Measurements from ENCODE around the gene N4BP3.
"Not testable (repeated sequence)": the region's sequence is repeated elsewhere in the genome, so short reads cannot be mapped to it uniquely, and the experiment has no call there.

N4BP3 gene

DNA sequence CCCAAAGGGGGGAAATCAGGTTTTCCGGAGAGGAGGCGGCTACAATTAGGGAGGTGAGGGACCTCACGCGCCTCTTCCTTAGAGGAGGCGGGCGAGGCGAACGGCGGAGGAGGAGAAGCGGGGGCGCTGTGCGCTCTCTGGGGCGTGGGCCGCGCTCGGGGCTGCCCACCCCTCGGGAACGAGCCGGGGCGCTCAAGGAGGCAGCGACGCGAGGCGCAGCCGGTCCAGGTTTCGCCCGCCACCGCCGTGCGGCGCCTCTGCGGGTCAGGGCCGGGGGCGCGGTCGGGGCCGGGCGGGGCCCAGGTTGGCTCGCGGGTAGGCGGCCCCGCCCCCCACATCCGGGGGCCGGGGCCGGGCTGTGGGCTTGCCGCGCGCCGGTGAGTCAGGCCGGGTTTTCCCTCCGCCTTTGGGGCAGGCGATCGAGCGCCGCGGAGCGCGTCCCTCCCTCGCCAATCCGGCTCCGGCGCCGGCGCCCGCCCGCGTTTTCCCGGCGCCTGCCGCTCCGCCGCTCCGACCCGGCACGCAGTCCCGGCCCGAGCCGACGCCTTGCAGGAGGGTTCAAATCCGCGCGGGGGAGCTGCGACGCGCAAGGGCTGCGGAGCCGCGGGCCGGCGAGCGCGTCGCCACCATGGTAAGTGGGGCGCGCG, at the start of gene N4BP3:
Gene N4BP3, plus strand, starts transcription at position 392 of the 647 bp plus-strand sequence. CDS start 6,052 bp downstream, outside the sequence.
- DNase-seq (ENCODE audit: low read depth, low spot score) = no peak

DNA sequence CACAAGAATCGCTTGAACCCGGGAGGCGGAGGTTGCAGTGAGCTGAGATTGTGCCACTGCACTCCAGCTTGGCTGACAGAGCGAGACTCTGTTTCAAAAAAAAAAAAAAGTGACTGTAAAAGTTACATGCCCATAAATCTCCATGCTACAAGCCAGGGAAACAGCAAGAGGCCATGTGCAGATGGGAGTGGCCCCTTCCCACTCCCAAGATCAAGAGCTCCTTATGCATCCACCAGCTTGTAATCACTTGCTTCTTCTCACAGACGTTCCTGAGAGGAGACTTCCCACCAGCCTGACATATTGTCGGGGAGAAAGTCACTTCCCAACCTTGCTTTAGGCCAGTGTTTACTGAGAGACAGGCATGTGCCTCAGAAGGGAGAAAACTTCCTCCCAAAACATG, 45.6 kb upstream of the N4BP3 start:
- DNase-seq (ENCODE audit: low read depth, low spot score) = no peak

- DNase-seq (ENCODE audit: low read depth, low spot score) = no peak
These were observed 45.0 kb upstream of the N4BP3 start for GRCh38 chr5:178068293-178068692.

DNA sequence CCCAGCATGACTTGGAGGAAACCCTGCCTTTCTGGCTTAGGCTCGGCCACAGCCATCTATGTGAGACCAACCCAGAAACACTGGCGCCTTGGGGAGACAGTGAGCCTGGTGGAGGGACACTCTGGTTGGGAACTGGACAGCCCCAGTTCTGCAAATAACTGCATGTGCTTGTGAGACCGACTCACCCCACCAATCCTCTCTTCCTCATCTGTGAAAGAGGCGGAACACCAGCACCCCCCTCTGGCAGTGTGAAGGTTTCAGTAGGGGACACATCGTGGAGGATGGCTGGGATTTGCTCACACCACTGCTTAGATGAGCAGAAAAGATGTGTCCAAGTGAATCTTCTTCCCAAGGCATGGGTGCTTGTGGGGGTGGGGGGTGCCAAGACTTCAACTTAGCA, 43.4 kb upstream of the N4BP3 start:
- no peak for DNase-seq (ENCODE audit: low read depth, low spot score)

DNA sequence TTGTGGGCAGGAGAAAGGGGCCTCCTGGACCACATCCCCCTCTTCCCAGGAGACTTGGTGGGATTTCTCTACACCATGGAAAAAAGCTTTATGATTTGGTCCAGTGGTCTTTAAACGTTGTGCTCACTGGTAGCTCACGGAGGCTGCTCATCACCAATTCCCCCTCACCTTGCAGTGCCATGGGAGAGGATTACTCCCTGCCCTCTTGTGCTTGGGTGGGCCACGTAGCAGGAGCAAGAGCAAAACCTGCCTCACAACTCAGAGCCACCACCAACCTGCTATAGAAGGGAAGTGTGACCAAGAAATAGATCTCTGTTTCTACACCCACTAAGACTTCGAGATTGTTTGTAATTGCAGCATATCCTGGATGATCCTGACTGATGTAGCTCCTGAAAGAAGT, 42.2 kb upstream of the N4BP3 start:
- DNase-seq (ENCODE audit: low read depth, low spot score) = no peak

- DNase-seq (ENCODE audit: low read depth, low spot score) = no peak
These were observed 40.6 kb upstream of the N4BP3 start for GRCh38 chr5:178072749-178073148.

- no peak for DNase-seq (ENCODE audit: low read depth, low spot score)
These were observed 38.9 kb upstream of the N4BP3 start for GRCh38 chr5:178074266-178074952.

DNA sequence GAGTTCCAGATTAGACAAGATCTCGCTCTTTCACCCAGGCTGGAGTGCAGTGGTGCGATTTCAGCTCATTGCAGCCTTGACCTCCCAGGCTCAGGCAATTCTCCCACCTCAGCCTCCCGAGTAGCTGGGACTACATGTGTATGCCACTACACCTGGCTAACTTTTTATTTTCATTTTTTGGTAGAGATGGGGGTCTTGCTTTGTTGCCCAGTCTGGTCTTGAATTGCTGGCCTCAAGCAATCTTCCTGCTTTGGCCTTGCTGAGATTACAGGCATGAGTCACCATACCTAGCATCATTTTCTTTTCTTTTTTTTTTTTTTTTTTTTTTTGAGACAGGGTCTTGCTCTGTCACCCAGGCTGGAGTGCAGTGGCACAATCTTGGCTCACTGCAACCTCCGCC, 36.4 kb upstream of the N4BP3 start:
- not testable (repeated sequence) for DNase-seq (ENCODE audit: low read depth, low spot score)

GRCh38 chr5:178077751-178078150, 35.6 kb upstream of the N4BP3 start:
- DNase-seq (ENCODE audit: low read depth, low spot score) = no peak

GRCh38 chr5:178078197-178079010, 34.9 kb upstream of the N4BP3 start:
- DNase-seq (ENCODE audit: low read depth, low spot score) = no peak

GRCh38 chr5:178080056-178080455, 33.3 kb upstream of the N4BP3 start:
- DNase-seq (ENCODE audit: low read depth, low spot score) = no peak

DNA sequence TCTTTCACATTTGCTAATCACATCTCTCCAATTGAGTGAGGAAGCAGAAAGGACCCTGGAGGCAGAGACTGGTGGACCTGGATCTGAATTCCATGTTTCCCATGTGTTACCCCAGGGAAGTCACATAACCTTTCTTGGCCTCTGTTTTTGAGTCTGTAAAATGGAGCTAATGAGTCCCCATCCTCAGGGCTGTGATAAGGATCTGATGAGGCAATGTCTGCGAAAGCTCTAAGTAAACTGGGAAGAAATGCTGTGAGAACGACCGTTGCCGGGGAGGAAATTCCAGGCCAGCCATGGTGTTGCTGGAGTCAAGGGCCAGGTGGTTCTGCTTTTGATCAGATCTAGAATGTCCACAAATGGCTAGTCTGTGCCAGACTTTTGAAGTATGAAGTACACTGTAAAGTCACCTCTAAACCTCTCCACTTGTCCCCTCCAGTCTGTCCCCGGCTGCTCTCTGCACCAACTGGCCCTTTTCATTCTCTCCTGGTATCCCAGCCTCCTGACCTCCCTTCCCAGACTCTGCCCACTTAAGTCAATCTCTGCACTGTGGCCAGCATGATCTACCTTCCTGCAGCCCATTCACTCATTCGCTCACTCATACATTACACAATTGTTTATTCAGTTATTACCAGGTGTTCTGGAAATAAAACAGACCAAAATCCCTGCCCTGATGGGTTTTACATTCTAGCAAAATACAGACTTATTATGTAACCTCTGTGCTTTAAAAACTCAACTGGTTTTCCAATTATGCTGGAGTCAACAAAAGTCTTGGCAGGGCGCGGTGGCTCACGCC, 32.5 kb upstream of the N4BP3 start:
- no peak for DNase-seq (ENCODE audit: low read depth, low spot score)

- no peak for DNase-seq (ENCODE audit: low read depth, low spot score)
These were observed 31.6 kb upstream of the N4BP3 start for GRCh38 chr5:178081571-178082243.

GRCh38 chr5:178083922-178084321, 29.4 kb upstream of the N4BP3 start:
- no peak for DNase-seq (ENCODE audit: low read depth, low spot score)

GRCh38 chr5:178085316-178085715, 28.0 kb upstream of the N4BP3 start:
- no peak for DNase-seq (ENCODE audit: low read depth, low spot score)

DNA sequence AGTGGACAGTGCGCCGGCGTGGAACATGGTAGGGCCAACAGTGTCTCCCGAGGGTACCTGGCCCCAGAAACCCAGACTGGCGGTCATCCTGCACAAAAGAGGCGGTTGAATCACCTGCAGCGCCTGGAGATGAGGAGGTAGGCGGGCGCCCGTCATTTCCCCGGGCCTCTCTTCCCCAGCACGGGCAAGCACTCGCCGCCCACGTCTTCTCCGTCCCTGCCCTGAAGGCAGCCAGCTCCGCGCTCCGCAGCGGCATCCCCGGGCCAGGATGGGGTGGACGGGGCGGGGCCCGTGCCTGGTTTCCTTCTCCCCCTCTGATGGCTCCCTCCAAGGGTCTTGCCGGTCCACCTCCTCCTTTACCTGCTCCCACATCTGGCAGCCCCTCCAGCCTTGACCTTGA, 27.1 kb upstream of the N4BP3 start:
- no peak for DNase-seq (ENCODE audit: low read depth, low spot score)

DNA sequence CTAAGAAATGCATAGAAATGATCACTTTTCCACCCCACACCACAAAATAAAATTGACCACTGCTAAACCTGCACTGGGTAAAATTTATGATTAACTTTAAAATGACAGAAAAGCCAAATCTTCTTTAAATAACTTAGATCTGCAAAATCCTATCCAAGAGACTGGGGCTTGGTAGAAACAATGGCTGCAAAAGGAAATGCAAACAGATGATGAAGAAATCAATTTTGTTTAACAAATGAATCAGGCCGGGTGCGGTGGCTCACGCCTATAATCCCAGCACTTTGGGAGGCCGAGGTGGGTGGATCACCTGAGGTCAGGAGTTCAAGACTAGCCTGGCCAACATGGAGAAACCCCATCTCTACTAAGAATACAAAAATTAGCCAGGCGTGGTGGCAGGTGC, 26.1 kb upstream of the N4BP3 start:
- not testable (repeated sequence) for DNase-seq (ENCODE audit: low read depth, low spot score)

- no peak for DNase-seq (ENCODE audit: low read depth, low spot score)
These were observed 22.5 kb upstream of the N4BP3 start for GRCh38 chr5:178090856-178091255.

DNA sequence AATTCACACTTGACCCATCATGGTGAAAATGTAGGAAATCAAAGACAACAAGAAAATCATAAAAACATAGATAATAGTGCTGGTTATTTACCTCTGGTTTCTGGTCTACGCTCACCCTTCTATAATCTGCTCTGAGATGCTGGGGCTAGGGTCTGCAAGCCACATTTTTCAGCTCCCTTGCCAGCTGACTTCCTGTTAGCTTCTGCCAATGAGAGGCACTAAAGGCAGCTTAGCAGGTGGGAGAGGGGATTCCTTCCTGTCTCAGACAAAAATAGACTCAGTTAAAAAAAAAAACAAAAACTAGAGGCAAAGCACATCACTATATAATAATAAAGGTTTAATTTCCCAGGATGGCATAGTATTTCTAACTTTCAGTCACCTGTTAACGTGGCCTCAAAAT, 20.2 kb upstream of the N4BP3 start:
- DNase-seq (ENCODE audit: low read depth, low spot score) = no peak

DNA sequence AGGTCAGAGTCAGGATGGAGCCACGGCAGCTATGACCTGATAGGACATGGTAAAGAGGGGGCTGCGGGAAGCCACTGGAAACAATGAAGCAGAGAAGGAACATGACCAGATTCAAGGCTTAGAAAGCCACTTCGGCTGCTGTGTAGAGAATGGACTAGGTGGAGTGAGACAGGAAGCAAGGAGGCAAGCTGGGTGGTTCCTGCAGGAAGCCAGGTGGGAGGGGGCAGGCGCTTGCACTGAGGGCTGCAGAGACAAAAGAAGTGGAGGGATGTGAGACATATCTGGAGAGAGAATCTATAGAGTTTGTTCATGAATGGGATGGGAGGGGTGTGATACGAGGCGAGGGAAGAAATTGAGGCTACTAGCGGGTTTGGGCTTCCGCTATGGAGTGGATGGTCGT, 19.0 kb upstream of the N4BP3 start:
- DNase-seq (ENCODE audit: low read depth, low spot score) = no peak

GRCh38 chr5:178098685-178099084, 14.6 kb upstream of the N4BP3 start:
- DNase-seq (ENCODE audit: low read depth, low spot score) = no peak

All from iPS DF 19.7 (cell line).